ENCODE results near the gene APOC1.

DNA sequence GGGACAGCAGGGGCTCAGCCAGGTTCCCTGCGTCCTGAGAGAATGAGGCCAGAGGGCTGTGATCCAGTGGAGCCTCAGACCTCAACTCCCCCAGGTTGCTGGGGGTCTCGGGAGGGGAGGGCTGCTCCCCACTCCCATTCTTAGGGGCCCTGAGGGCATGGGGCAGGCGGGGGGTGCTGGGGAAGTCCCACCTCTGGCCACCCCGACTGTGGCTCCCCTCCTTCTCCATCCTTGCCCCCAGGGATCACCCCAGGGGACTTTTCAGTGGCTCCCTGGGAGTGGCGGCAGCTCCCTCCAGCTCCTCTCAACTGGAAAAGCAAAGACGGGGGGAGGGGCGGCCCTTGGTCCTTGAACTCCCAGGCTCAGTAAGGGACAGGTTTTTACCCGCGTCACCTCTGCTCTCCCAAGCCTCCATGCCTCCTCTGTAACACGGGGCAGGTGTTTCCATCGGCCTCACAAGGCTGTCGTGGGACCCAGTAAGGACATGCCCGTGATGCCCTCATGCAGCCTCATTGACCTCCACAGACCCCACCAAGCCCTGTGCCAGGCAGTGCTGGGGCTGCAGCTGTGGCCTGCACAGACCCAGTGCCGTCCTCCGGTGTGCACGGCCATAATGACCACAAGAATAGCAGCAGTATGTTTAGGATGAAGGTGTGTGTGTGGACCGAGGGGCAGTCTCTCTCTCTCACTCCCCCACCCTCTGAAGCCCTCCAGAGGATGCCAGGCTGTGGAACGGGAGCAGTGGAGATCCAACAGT is 34.9 kb upstream of the APOC1 start:
- TF ChIP-seq, protein P1, sequence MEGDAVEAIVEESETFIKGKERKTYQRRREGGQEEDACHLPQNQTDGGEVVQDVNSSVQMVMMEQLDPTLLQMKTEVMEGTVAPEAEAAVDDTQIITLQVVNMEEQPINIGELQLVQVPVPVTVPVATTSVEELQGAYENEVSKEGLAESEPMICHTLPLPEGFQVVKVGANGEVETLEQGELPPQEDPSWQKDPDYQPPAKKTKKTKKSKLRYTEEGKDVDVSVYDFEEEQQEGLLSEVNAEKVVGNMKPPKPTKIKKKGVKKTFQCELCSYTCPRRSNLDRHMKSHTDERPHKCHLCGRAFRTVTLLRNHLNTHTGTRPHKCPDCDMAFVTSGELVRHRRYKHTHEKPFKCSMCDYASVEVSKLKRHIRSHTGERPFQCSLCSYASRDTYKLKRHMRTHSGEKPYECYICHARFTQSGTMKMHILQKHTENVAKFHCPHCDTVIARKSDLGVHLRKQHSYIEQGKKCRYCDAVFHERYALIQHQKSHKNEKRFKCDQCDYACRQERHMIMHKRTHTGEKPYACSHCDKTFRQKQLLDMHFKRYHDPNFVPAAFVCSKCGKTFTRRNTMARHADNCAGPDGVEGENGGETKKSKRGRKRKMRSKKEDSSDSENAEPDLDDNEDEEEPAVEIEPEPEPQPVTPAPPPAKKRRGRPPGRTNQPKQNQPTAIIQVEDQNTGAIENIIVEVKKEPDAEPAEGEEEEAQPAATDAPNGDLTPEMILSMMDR (conservative IDR thresholded peaks at IDR 0.05), result no peak
- TF ChIP-seq EZH2 (IDR thresholded peaks at IDR 0.05; ENCODE audit: low read depth), result no peak

Data from PC-9 (cell line).